ENCODE results near the gene ARV1. TPM values are rescaled to one million over a fixed set of nuclear protein-coding genes. Genes with fewer than 3 reads are reported as not detected.

ARV1 gene
- total RNA-seq, 1 experiment from 2014 or later, result 25.9 TPM

- no TSS peak for BruUV-seq (replicated peaks)
- Histone ChIP-seq H3K27me3 (ENCODE audit: control insufficient read depth, insufficient read depth, low read length) (no peaks in the 10 kb centered on the region), H3K27ac (ENCODE audit: low read length) (no peak overlapping the region), H3K4me3 (ENCODE audit: low read depth in 2 of 2, low read length in 2 of 2) (no peak overlapping the region), H3K4me1 (ENCODE audit: control insufficient read depth, insufficient read depth, low read length) (no peaks in the 10 kb centered on the region), H3K9me3 (ENCODE audit: control insufficient read depth, insufficient read depth, low read depth, low read length) (no peaks in the 10 kb centered on the region), H3K36me3 (ENCODE audit: control insufficient read depth, insufficient read depth, low read length) (peaks cover 13% of the 10 kb centered on the region; the same call in 1 of the 2 replicates)
- DNase-seq (ENCODE audit: low read depth, low spot score) (no peak), ATAC-seq (no peak)
- ChIA-PET POLR2A (no interaction called here), CTCF (no interaction called here)
- in situ Hi-C loops (cut with HindIII; ENCODE audit: low pct_unique_long_range_greater_than_20kb, low sequenced_read_pairs) (no loop called here), intact Hi-C loops (cut with micrococcal nuclease; ENCODE audit: unreplicated experiment) (no loop called here)
- TF ChIP-seq, protein P1, sequence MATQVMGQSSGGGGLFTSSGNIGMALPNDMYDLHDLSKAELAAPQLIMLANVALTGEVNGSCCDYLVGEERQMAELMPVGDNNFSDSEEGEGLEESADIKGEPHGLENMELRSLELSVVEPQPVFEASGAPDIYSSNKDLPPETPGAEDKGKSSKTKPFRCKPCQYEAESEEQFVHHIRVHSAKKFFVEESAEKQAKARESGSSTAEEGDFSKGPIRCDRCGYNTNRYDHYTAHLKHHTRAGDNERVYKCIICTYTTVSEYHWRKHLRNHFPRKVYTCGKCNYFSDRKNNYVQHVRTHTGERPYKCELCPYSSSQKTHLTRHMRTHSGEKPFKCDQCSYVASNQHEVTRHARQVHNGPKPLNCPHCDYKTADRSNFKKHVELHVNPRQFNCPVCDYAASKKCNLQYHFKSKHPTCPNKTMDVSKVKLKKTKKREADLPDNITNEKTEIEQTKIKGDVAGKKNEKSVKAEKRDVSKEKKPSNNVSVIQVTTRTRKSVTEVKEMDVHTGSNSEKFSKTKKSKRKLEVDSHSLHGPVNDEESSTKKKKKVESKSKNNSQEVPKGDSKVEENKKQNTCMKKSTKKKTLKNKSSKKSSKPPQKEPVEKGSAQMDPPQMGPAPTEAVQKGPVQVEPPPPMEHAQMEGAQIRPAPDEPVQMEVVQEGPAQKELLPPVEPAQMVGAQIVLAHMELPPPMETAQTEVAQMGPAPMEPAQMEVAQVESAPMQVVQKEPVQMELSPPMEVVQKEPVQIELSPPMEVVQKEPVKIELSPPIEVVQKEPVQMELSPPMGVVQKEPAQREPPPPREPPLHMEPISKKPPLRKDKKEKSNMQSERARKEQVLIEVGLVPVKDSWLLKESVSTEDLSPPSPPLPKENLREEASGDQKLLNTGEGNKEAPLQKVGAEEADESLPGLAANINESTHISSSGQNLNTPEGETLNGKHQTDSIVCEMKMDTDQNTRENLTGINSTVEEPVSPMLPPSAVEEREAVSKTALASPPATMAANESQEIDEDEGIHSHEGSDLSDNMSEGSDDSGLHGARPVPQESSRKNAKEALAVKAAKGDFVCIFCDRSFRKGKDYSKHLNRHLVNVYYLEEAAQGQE (IDR thresholded peaks at IDR 0.05; ENCODE audit: insufficient read depth in 1 of 2, low read depth in 2 of 2, low read length in 1 of 2), result no peak
- no peak for TF ChIP-seq POLR2AphosphoS5 (IDR thresholded peaks at IDR 0.05; ENCODE audit: low read depth, low read length)
- TF ChIP-seq, protein P2, sequence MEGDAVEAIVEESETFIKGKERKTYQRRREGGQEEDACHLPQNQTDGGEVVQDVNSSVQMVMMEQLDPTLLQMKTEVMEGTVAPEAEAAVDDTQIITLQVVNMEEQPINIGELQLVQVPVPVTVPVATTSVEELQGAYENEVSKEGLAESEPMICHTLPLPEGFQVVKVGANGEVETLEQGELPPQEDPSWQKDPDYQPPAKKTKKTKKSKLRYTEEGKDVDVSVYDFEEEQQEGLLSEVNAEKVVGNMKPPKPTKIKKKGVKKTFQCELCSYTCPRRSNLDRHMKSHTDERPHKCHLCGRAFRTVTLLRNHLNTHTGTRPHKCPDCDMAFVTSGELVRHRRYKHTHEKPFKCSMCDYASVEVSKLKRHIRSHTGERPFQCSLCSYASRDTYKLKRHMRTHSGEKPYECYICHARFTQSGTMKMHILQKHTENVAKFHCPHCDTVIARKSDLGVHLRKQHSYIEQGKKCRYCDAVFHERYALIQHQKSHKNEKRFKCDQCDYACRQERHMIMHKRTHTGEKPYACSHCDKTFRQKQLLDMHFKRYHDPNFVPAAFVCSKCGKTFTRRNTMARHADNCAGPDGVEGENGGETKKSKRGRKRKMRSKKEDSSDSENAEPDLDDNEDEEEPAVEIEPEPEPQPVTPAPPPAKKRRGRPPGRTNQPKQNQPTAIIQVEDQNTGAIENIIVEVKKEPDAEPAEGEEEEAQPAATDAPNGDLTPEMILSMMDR (IDR thresholded peaks at IDR 0.05), result no peak
- TF ChIP-seq TCF7L2 (IDR thresholded peaks at IDR 0.05; ENCODE audit: low read depth, low read length), result no peak
- no peak for TF ChIP-seq SIN3A (IDR thresholded peaks at IDR 0.05; ENCODE audit: borderline replicate concordance, insufficient read depth, low read depth, low read length)
Observed at GRCh38 chr1:230987448-230987847, 8.6 kb downstream of the ARV1 start.

GRCh38 chr1:230992100-230992774, 13.3 kb downstream of the ARV1 start:
- POLR2A ChIA-PET, result no interaction called here
- intact Hi-C loops (cut with micrococcal nuclease; ENCODE audit: unreplicated experiment), result no loop called here

More at GRCh38 chr1:230992100-230992774, 13.3 kb downstream of the ARV1 start:
- peaks cover 19% of the 10 kb centered on the region; the same call in 1 of the 2 replicates for H3K36me3 ChIP-seq (ENCODE audit: control insufficient read depth, insufficient read depth, low read length)
- no peaks in the 10 kb centered on the region for H3K9me3 ChIP-seq (ENCODE audit: control insufficient read depth, insufficient read depth, low read depth, low read length)
- DNase-seq (ENCODE audit: low read depth, low spot score) (no peak), ATAC-seq (no peak)
- no TSS peak for BruUV-seq (replicated peaks)
- H3K4me1 ChIP-seq (ENCODE audit: control insufficient read depth, insufficient read depth, low read length), result no peaks in the 10 kb centered on the region
- CTCF ChIA-PET, result no interaction called here
- H3K27me3 ChIP-seq (ENCODE audit: control insufficient read depth, insufficient read depth, low read length), result no peaks in the 10 kb centered on the region
- in situ Hi-C loops (cut with HindIII; ENCODE audit: low pct_unique_long_range_greater_than_20kb, low sequenced_read_pairs), result no loop called here
- TF ChIP-seq POLR2AphosphoS5 (IDR thresholded peaks at IDR 0.05; ENCODE audit: low read depth, low read length) (no peak), SIN3A (IDR thresholded peaks at IDR 0.05; ENCODE audit: borderline replicate concordance, insufficient read depth, low read depth, low read length) (no peak), TCF7L2 (IDR thresholded peaks at IDR 0.05; ENCODE audit: low read depth, low read length) (no peak)
- TF ChIP-seq, protein P2 (IDR thresholded peaks at IDR 0.05), result no peak
- TF ChIP-seq, protein P1 (IDR thresholded peaks at IDR 0.05; ENCODE audit: insufficient read depth in 1 of 2, low read depth in 2 of 2, low read length in 1 of 2), result no peak
- no peak overlapping the region for H3K4me3 ChIP-seq (ENCODE audit: low read depth in 2 of 2, low read length in 2 of 2)
- H3K27ac ChIP-seq (ENCODE audit: low read length), result no peak overlapping the region

All from Panc1 (cell line).